ENCODE measurements around the gene TMEM126B. TPM values are rescaled to one million over a fixed set of nuclear protein-coding genes. Genes with fewer than 3 reads are reported as not detected.

TMEM126B gene
- total RNA-seq, result 10 to 100 TPM; 29.4 to 38.6 (median 31.2) TPM
- total RNA-seq (2013), result 56.4 TPM

GRCh38 chr11:85627998-85628770 is at the start of gene TMEM126B:
TMEM126B (plus strand) TSS chr11:85628593; CDS start chr11:85628608, 15 bp downstream.
- peak within 1 kb of the TSS; percentile 98 for H3K4me3 Mint-ChIP-seq
- peak; percentile 94 to 96 for DNase-seq
- H3K9me3 Mint-ChIP-seq, result no peaks in the 10 kb centered on the region
- peak; percentile 96 to 100 (median 97) for ATAC-seq
- Histone ChIP-seq H3K36me3 (ENCODE audit: control insufficient read depth, insufficient read depth, low read length) (peaks cover 8% of the 10 kb centered on the region), H3K27ac (ENCODE audit: low read length) (peak within 1 kb of the TSS; percentile 78), H3K4me1 (ENCODE audit: control insufficient read depth, insufficient read depth, low read length) (peaks cover 6% of the 10 kb centered on the region), H3K4me3 (ENCODE audit: low read length) (peak within 1 kb of the TSS; percentile 69), H3K27me3 (ENCODE audit: control insufficient read depth, insufficient read depth, low read length) (no peaks in the 10 kb centered on the region), H3K9me3 (ENCODE audit: control insufficient read depth, insufficient read depth, low read length) (no peaks in the 10 kb centered on the region)
- peaks cover 0 to 14% of the 10 kb centered on the region in 2 donors for H3K27me3 Mint-ChIP-seq (ENCODE audit: low read depth in 2 of 2)
- TF ChIP-seq CTCF (IDR thresholded peaks at IDR 0.05), result no peak
- H3K27ac Mint-ChIP-seq, result peak within 1 kb of the TSS; percentile 95 to 100
- peaks cover 27 to 29% of the 10 kb centered on the region in 2 donors for H3K4me1 Mint-ChIP-seq
- intact Hi-C loops (cut with micrococcal nuclease), result loop anchor here (1.0 kb wide), 3 partner anchors 19 to 617 kb away; partner anchors contain the start of gene TMEM126A
- no peaks in the 10 kb centered on the region for H3K36me3 Mint-ChIP-seq
- 0% methylated on average over 41 of the region's 41 CpGs for WGBS (ENCODE audit: insufficient coverage)

GRCh38 chr11:85582111-85582510 is 46.3 kb upstream of the TMEM126B start:
- Mint-ChIP-seq H3K36me3 (peaks cover 8% of the 10 kb centered on the region), H3K4me1 (no peaks in the 10 kb centered on the region), H3K4me3 (no peak overlapping the region), H3K27ac (no peak overlapping the region), H3K27me3 (ENCODE audit: low read depth in 2 of 2) (peaks cover 17 to 19% of the 10 kb centered on the region in 2 donors), H3K9me3 (peaks cover 0 to 2% of the 10 kb centered on the region in 2 donors)
- WGBS (ENCODE audit: insufficient coverage), result 44% methylated on average over 2 of the region's 2 CpGs
- H3K36me3 ChIP-seq (ENCODE audit: control insufficient read depth, insufficient read depth, low read length), result no peaks in the 10 kb centered on the region
- no peak for ATAC-seq
- H3K4me3 ChIP-seq (ENCODE audit: low read length), result no peak overlapping the region
- no peak for DNase-seq
- no peak for TF ChIP-seq CTCF (IDR thresholded peaks at IDR 0.05)
- H3K9me3 ChIP-seq (ENCODE audit: control insufficient read depth, insufficient read depth, low read length), result no peaks in the 10 kb centered on the region
- no peaks in the 10 kb centered on the region for H3K4me1 ChIP-seq (ENCODE audit: control insufficient read depth, insufficient read depth, low read length)
- no peak overlapping the region for H3K27ac ChIP-seq (ENCODE audit: low read length)
- H3K27me3 ChIP-seq (ENCODE audit: control insufficient read depth, insufficient read depth, low read length), result no peaks in the 10 kb centered on the region
- intact Hi-C loops (cut with micrococcal nuclease), result no loop called here

GRCh38 chr11:85589373-85589772 is 39.0 kb upstream of the TMEM126B start:
- H3K27ac ChIP-seq (ENCODE audit: low read length), result no peak overlapping the region
- no peaks in the 10 kb centered on the region for H3K9me3 ChIP-seq (ENCODE audit: control insufficient read depth, insufficient read depth, low read length)
- TF ChIP-seq CTCF (IDR thresholded peaks at IDR 0.05), result no peak
- Mint-ChIP-seq H3K36me3 (peaks cover 18% of the 10 kb centered on the region), H3K27me3 (ENCODE audit: low read depth in 2 of 2) (peaks cover 18 to 31% of the 10 kb centered on the region in 2 donors), H3K9me3 (peaks cover 2 to 6% of the 10 kb centered on the region in 2 donors), H3K27ac (no peak overlapping the region), H3K4me3 (no peak overlapping the region), H3K4me1 (no peaks in the 10 kb centered on the region)
- H3K4me3 ChIP-seq (ENCODE audit: low read length), result no peak overlapping the region
- peaks cover 2% of the 10 kb centered on the region for H3K27me3 ChIP-seq (ENCODE audit: control insufficient read depth, insufficient read depth, low read length)
- DNase-seq, result no peak
- intact Hi-C loops (cut with micrococcal nuclease), result no loop called here
- H3K4me1 ChIP-seq (ENCODE audit: control insufficient read depth, insufficient read depth, low read length), result no peaks in the 10 kb centered on the region
- H3K36me3 ChIP-seq (ENCODE audit: control insufficient read depth, insufficient read depth, low read length), result no peaks in the 10 kb centered on the region
- ATAC-seq, result no peak
- WGBS (ENCODE audit: insufficient coverage), result 94% methylated on average over 3 of the region's 3 CpGs

All from natural killer cell (primary cell).